Hepatocyte (in vitro differentiated cells): ENCODE results near the gene KCNJ16. TPM values are rescaled to one million over a fixed set of nuclear protein-coding genes. Genes with fewer than 3 reads are reported as not detected.

Experiments
- DNase-seq: peaks from one replicate; pipeline ENCODE4 v3.0.0-alpha.2; 2016; ENCODE audit warnings: low spot score
- H2AFZ ChIP-seq: fragments of 200-600 bp; sonication (generic); 2 replicates; pipeline ENCODE4 v1.6.0; 2016; ENCODE audit warnings: antibody characterized with exemption, mild to moderate bottlenecking
- H3K27ac ChIP-seq: fragments of 200-600 bp; sonication (generic); 2 replicates; pipeline ENCODE4 v1.5.1; 2016; ENCODE audit warnings: mild to moderate bottlenecking
- H3K27me3 ChIP-seq: fragments of 200-600 bp; sonication (generic); 2 replicates; pipeline ENCODE4 v1.6.1; 2016
- H3K36me3 ChIP-seq: fragments of 200-600 bp; sonication (generic); replicated peaks from 2 replicates; pipeline ENCODE4 v1.5.1; 2016; ENCODE audit warnings: low read depth; ENCODE audit not compliant: insufficient read depth
- H3K4me1 ChIP-seq: fragments of 200-600 bp; sonication (generic); 2 replicates; pipeline ENCODE4 v1.5.1; 2016; ENCODE audit warnings: mild to moderate bottlenecking, moderate library complexity; ENCODE audit not compliant: insufficient read depth
- H3K4me2 ChIP-seq: fragments of 200-600 bp; sonication (generic); 2 replicates; pipeline ENCODE4 v1.6.0; 2016
- H3K4me3 ChIP-seq: fragments of 200-600 bp; sonication (generic); 2 replicates; pipeline ENCODE4 v1.5.1; 2016; ENCODE audit warnings: mild to moderate bottlenecking
- H3K79me2 ChIP-seq: fragments of 200-600 bp; sonication (generic); 2 replicates; pipeline ENCODE4 v1.6.0; 2017; ENCODE audit warnings: mild to moderate bottlenecking
- H3K9me2 ChIP-seq: fragments of 200-600 bp; sonication (generic); replicated peaks from 2 replicates; pipeline ENCODE4 v1.6.0; 2017; ENCODE audit warnings: mild to moderate bottlenecking; ENCODE audit not compliant: insufficient read depth
- H3K9me3 ChIP-seq: fragments of 200-600 bp; sonication (generic); 2 replicates; pipeline ENCODE4 v1.5.1; 2016; ENCODE audit warnings: low read depth, mild to moderate bottlenecking
- H4K20me1 ChIP-seq: fragments of 200-600 bp; sonication (generic); 2 replicates; pipeline ENCODE4 v1.6.0; 2016; ENCODE audit warnings: mild to moderate bottlenecking; ENCODE audit not compliant: insufficient read depth, poor library complexity, severe bottlenecking
- CTCF ChIP-seq: fragments of 200-600 bp; sonication (generic); IDR thresholded peaks from 2 replicates; pipeline ENCODE4 v1.5.1; 2016; ENCODE audit warnings: antibody characterized with exemption, mild to moderate bottlenecking; ENCODE audit not compliant: poor library complexity
- EZH2 ChIP-seq: fragments of 200-600 bp; sonication (generic); IDR thresholded peaks from 2 replicates; pipeline ENCODE4 v1.6.1; 2016; ENCODE audit warnings: antibody characterized with exemption, mild to moderate bottlenecking, borderline replicate concordance
- EZH2phosphoT487 ChIP-seq: fragments of 200-600 bp; sonication (generic); IDR thresholded peaks from one replicate; pipeline ENCODE4 v1.6.1; 2018; ENCODE audit warnings: antibody characterized with exemption, mild to moderate bottlenecking, low read depth, moderate library complexity; ENCODE audit not compliant: unreplicated experiment, severe bottlenecking
- WGBS: methylation state at CpG from one replicate; pipeline ENCODE4 v1.1.6; 2016; ENCODE audit warnings: low lambda C conversion rate; ENCODE audit errors: missing lambda C conversion rate; 5-methylcytosine and 5-hydroxymethylcytosine counted together
- polyA plus RNA-seq: library from polyadenylated mRNA; unstranded; fragments of >200 nt; fragmentation: Nextera tagmentation; extraction: Ambion mirVana; gene quantifications from 2 replicates; pipeline ENCODE4 v1.2.1, GENCODE V29; 2016
- total RNA-seq: library from RNA; depleted of rRNA; stranded (reverse); fragments of >200 nt; gene quantifications from 2 replicates; pipeline ENCODE4 v1.2.3, GENCODE V29; 2014

The KCNJ16 gene
- total and polyA plus RNA-seq, 2 experiments from 2014 or later, result 2.7 to 40.6 TPM

- TF ChIP-seq CTCF (no peak), EZH2phosphoT487 (no peak), EZH2 (no peak)
- no peaks in the 10 kb centered on the region for H3K9me3 ChIP-seq
- 92% methylated on average over 4 of the region's 4 CpGs for WGBS
- no peak overlapping the region for H3K4me3 ChIP-seq
- no peaks in the 10 kb centered on the region for H3K4me1 ChIP-seq
- no peak overlapping the region for H3K4me2 ChIP-seq
- no peak overlapping the region for H3K27ac ChIP-seq
- H3K27me3 ChIP-seq, result no peaks in the 10 kb centered on the region
- no peaks in the 10 kb centered on the region for H3K79me2 ChIP-seq
- no peak for DNase-seq
- no peak overlapping the region for H2AFZ ChIP-seq
- no peaks in the 10 kb centered on the region for H4K20me1 ChIP-seq
- H3K9me2 ChIP-seq, result no peaks in the 10 kb centered on the region
- H3K36me3 ChIP-seq, result no peaks in the 10 kb centered on the region
Observed at GRCh38 chr17:70157151-70157550, 82.1 kb downstream of the KCNJ16 start.

DNA sequence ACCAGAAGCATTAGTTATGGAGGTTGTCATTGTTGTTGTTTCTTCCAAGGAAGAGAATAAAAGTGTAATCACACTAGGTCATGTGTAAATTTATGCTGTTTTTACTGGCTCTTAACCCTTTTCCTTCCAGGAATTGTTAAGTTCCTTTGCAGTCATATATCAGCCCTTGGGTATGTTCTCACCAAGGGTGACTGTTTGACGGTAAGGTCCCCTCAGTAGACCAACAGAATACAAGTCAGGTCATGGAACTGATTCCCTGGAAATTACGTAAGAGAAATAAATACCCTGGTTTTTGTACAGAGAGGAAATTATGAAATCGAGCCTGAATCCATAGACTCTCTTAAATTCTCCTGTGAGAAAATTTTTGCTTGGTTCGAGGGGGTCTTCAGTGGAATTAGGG is 83.2 kb downstream of the KCNJ16 start:
- no peak overlapping the region for H3K4me3 ChIP-seq
- H3K9me2 ChIP-seq, result no peaks in the 10 kb centered on the region
- no peaks in the 10 kb centered on the region for H4K20me1 ChIP-seq
- no peak for DNase-seq
- no peak overlapping the region for H3K27ac ChIP-seq
- 90% methylated on average over 4 of the region's 4 CpGs for WGBS
- no peaks in the 10 kb centered on the region for H3K27me3 ChIP-seq
- no peak overlapping the region for H3K4me2 ChIP-seq
- no peak for TF ChIP-seq EZH2phosphoT487
- TF ChIP-seq CTCF, result no peak
- TF ChIP-seq EZH2, result no peak
- no peaks in the 10 kb centered on the region for H3K36me3 ChIP-seq
- H3K79me2 ChIP-seq, result no peaks in the 10 kb centered on the region
- H2AFZ ChIP-seq, result no peak overlapping the region
- H3K4me1 ChIP-seq, result no peaks in the 10 kb centered on the region
- no peaks in the 10 kb centered on the region for H3K9me3 ChIP-seq

DNA sequence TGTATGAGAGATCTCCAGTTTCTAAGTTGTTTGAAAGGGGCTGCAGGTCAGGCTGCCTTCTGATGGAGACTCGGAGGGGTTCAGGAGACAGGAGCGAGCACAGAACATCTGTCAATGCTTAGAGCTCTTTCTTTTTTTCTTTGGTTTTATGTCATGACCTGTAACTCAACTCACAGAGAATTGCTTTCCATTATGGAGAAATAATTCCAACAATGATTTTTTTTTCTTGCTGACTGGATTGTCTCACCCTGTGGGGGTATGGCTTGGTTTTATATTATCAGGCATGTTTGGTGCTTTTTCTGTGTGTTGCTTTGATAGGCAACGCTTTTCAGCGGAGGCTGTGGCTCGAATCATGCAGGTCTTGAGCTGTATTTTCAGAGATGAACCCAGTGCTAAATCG is 83.6 kb downstream of the KCNJ16 start:
- 80% methylated on average over 6 of the region's 6 CpGs for WGBS
- Histone ChIP-seq H3K9me2 (no peaks in the 10 kb centered on the region), H3K9me3 (no peaks in the 10 kb centered on the region), H3K79me2 (no peaks in the 10 kb centered on the region), H2AFZ (no peak overlapping the region), H3K27ac (no peak overlapping the region), H3K4me1 (no peaks in the 10 kb centered on the region), H3K4me2 (no peak overlapping the region), H3K36me3 (no peaks in the 10 kb centered on the region), H4K20me1 (no peaks in the 10 kb centered on the region), H3K27me3 (no peaks in the 10 kb centered on the region), H3K4me3 (no peak overlapping the region)
- TF ChIP-seq CTCF, result no peak
- DNase-seq, result no peak

DNA sequence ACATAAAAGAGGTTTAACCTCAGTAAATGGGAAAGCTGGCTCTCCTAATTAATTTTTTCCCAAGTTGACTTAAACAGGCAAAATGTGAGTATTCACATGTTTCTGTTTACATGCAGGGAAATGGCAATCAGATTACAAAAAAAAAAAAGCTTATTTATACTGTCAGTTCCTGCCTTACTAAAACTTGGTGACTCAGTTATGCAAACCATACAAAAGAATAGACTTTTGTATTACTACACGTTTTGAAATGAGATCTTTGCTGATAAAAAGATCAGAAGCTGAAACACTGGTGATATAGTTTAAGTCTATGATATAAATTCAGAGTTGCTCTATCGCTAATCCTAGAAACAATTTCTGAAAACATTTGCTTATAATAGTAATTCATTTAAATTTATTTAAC is 85.0 kb downstream of the KCNJ16 start:
- Histone ChIP-seq H3K36me3 (no peaks in the 10 kb centered on the region), H2AFZ (no peak overlapping the region), H4K20me1 (no peaks in the 10 kb centered on the region), H3K9me3 (no peaks in the 10 kb centered on the region), H3K27ac (no peak overlapping the region), H3K27me3 (no peaks in the 10 kb centered on the region), H3K4me2 (no peak overlapping the region), H3K4me1 (no peaks in the 10 kb centered on the region), H3K79me2 (no peaks in the 10 kb centered on the region), H3K4me3 (no peak overlapping the region), H3K9me2 (no peaks in the 10 kb centered on the region)
- no peak for DNase-seq
- WGBS, result 70% methylated on average over 2 of the region's 2 CpGs
- TF ChIP-seq EZH2, result no peak
- TF ChIP-seq EZH2phosphoT487, result no peak
- no peak for TF ChIP-seq CTCF
